ENCODE data around the gene RNFT2.
"Not testable (repeated sequence)": the region's sequence is repeated elsewhere in the genome, so short reads cannot be mapped to it uniquely, and the experiment has no call there.

The RNFT2 gene

GRCh38 chr12:116727261-116727660 lies 10.9 kb upstream of the RNFT2 start:
- H3K4me1 ChIP-seq = peaks cover 0 to 18% (median 13%) of the 10 kb centered on the region in 10 experiments; a peak in 14 of 20 replicates
- no peaks in the 10 kb centered on the region for H3K9me3 ChIP-seq (replicated peaks in 1 of 11)
- no peak overlapping the region for H3K9ac ChIP-seq
- no peak for TF ChIP-seq Cebpa-rat (IDR thresholded peaks at IDR 0.05)
- peaks cover 36 to 99% (median 74%) of the 10 kb centered on the region in 11 experiments; a peak in 21 of 22 replicates for H4K20me1 ChIP-seq
- H3K27me3 ChIP-seq = no peaks in the 10 kb centered on the region
- no peak overlapping the region for H3K4me3 ChIP-seq
- H3K27ac ChIP-seq = no peak overlapping the region
- H3K36me3 ChIP-seq = peaks cover 20 to 64% (median 40%) of the 10 kb centered on the region in 11 experiments
- H3K4me2 ChIP-seq = no peak overlapping the region

GRCh38 chr12:116727891-116728290 lies 10.2 kb upstream of the RNFT2 start:
- no peak overlapping the region for H3K4me3 ChIP-seq
- no peak overlapping the region for H3K27ac ChIP-seq
- no peak for TF ChIP-seq Cebpa-rat (IDR thresholded peaks at IDR 0.05)
- peaks cover 17 to 62% (median 40%) of the 10 kb centered on the region in 11 experiments for H3K36me3 ChIP-seq
- no peak overlapping the region for H3K4me2 ChIP-seq
- H3K9ac ChIP-seq = no peak overlapping the region
- H4K20me1 ChIP-seq = peaks cover 41 to 100% (median 77%) of the 10 kb centered on the region in 11 experiments; a peak in 21 of 22 replicates
- no peaks in the 10 kb centered on the region for H3K27me3 ChIP-seq
- H3K9me3 ChIP-seq (replicated peaks in 1 of 11) = no peaks in the 10 kb centered on the region
- peaks cover 0 to 18% (median 13%) of the 10 kb centered on the region in 10 experiments; a peak in 14 of 20 replicates for H3K4me1 ChIP-seq

GRCh38 chr12:116731801-116732200 lies 6.3 kb upstream of the RNFT2 start:
- no peak for TF ChIP-seq Cebpa-rat (IDR thresholded peaks at IDR 0.05)
- Histone ChIP-seq H3K9me3 (replicated peaks in 1 of 11) (no peaks in the 10 kb centered on the region), H3K4me1 (peaks cover 4 to 9% (median 8%) of the 10 kb centered on the region in 10 experiments), H4K20me1 (peaks cover 38 to 100% (median 82%) of the 10 kb centered on the region in 11 experiments; a peak in 21 of 22 replicates), H3K9ac (no peak overlapping the region), H3K27me3 (no peaks in the 10 kb centered on the region), H3K4me2 (no peak overlapping the region), H3K27ac (no peak overlapping the region), H3K36me3 (peaks cover 29 to 79% (median 55%) of the 10 kb centered on the region in 11 experiments), H3K4me3 (no peak overlapping the region)

GRCh38 chr12:116734156-116734768 lies 3.9 kb upstream of the RNFT2 start:
- peaks cover 27 to 84% (median 63%) of the 10 kb centered on the region in 11 experiments; a peak in 21 of 22 replicates for H4K20me1 ChIP-seq
- no peak overlapping the region for H3K4me2 ChIP-seq
- no peak overlapping the region for H3K27ac ChIP-seq
- TF ChIP-seq Cebpa-rat (IDR thresholded peaks at IDR 0.05) = no peak
- H3K4me1 ChIP-seq = peaks cover 17 to 22% (median 20%) of the 10 kb centered on the region in 10 experiments
- no peaks in the 10 kb centered on the region for H3K27me3 ChIP-seq
- peaks cover 29 to 62% (median 48%) of the 10 kb centered on the region in 11 experiments for H3K36me3 ChIP-seq
- no peak overlapping the region for H3K9ac ChIP-seq
- H3K9me3 ChIP-seq (replicated peaks in 1 of 11) = no peaks in the 10 kb centered on the region
- no peak overlapping the region for H3K4me3 ChIP-seq

- TF ChIP-seq Cebpa-rat (IDR thresholded peaks at IDR 0.05) = no peak
- no peak overlapping the region for H3K4me3 ChIP-seq
Observed at GRCh38 chr12:116735084-116735483, 3.0 kb upstream of the RNFT2 start.

GRCh38 chr12:116735951-116736599 lies 2.0 kb upstream of the RNFT2 start:
- H4K20me1 ChIP-seq = peaks cover 20 to 65% (median 54%) of the 10 kb centered on the region in 11 experiments; a peak in 21 of 22 replicates
- H3K27ac ChIP-seq = no peak overlapping the region
- H3K4me3 ChIP-seq = peak overlapping the region; percentile 91 to 99 (median 96); a peak in 19 of 20 replicates
- H3K9ac ChIP-seq = peak overlapping the region in 9 of 11 experiments; percentile 90 to 95 (median 91); a peak in 14 of 22 replicates
- H3K4me1 ChIP-seq = peaks cover 17 to 24% (median 20%) of the 10 kb centered on the region in 10 experiments
- peak overlapping the region; percentile 91 to 100 (median 97) for H3K4me2 ChIP-seq
- no peaks in the 10 kb centered on the region for H3K27me3 ChIP-seq
- no peaks in the 10 kb centered on the region for H3K9me3 ChIP-seq (replicated peaks in 1 of 11)
- peaks cover 26 to 52% (median 38%) of the 10 kb centered on the region in 11 experiments for H3K36me3 ChIP-seq
- TF ChIP-seq Cebpa-rat (IDR thresholded peaks at IDR 0.05) = no peak

More at GRCh38 chr12:116735084-116735483, 3.0 kb upstream of the RNFT2 start:
- H3K36me3 ChIP-seq = peaks cover 29 to 54% (median 46%) of the 10 kb centered on the region in 11 experiments
- no peak overlapping the region for H3K9ac ChIP-seq
- H3K27me3 ChIP-seq = no peaks in the 10 kb centered on the region
- H4K20me1 ChIP-seq = peaks cover 23 to 75% (median 61%) of the 10 kb centered on the region in 11 experiments; a peak in 21 of 22 replicates
- H3K4me2 ChIP-seq = no peak overlapping the region
- H3K27ac ChIP-seq = no peak overlapping the region
- H3K4me1 ChIP-seq = peaks cover 17 to 24% (median 20%) of the 10 kb centered on the region in 10 experiments
- no peaks in the 10 kb centered on the region for H3K9me3 ChIP-seq (replicated peaks in 1 of 11)

- Histone ChIP-seq H3K27ac (peak overlapping the region; percentile 74 to 91 (median 85)), H3K4me1 (peaks cover 17 to 24% (median 20%) of the 10 kb centered on the region in 10 experiments), H3K9me3 (replicated peaks in 1 of 11) (no peaks in the 10 kb centered on the region), H4K20me1 (peaks cover 9 to 54% (median 43%) of the 10 kb centered on the region in 11 experiments; a peak in 21 of 22 replicates), H3K9ac (peak overlapping the region; percentile 87 to 95 (median 90)), H3K4me2 (peak overlapping the region; percentile 91 to 100 (median 97)), H3K36me3 (peaks cover 21 to 42% (median 30%) of the 10 kb centered on the region in 11 experiments), H3K4me3 (peak overlapping the region; percentile 91 to 99 (median 96)), H3K27me3 (no peaks in the 10 kb centered on the region)
- no peak for TF ChIP-seq Cebpa-rat (IDR thresholded peaks at IDR 0.05)
Observed at GRCh38 chr12:116736962-116737773, 947 bp upstream of the RNFT2 start.

GRCh38 chr12:116739381-116739887 lies 1.3 kb downstream of the RNFT2 start:
- peaks cover 17 to 29% (median 22%) of the 10 kb centered on the region in 10 experiments for H3K4me1 ChIP-seq
- H3K9me3 ChIP-seq (replicated peaks in 1 of 11) = no peaks in the 10 kb centered on the region
- H3K9ac ChIP-seq = no peak overlapping the region
- H3K4me3 ChIP-seq = no peak overlapping the region
- peaks cover 0 to 32% (median 25%) of the 10 kb centered on the region in 11 experiments; a peak in 18 of 22 replicates for H4K20me1 ChIP-seq
- TF ChIP-seq Cebpa-rat (IDR thresholded peaks at IDR 0.05) = no peak
- peaks cover 7 to 19% (median 10%) of the 10 kb centered on the region in 11 experiments for H3K36me3 ChIP-seq
- no peaks in the 10 kb centered on the region for H3K27me3 ChIP-seq
- H3K27ac ChIP-seq = no peak overlapping the region
- H3K4me2 ChIP-seq = peak overlapping the region in 4 of 11 experiments; percentile 86 to 93 (median 89); a peak in 5 of 22 replicates

GRCh38 chr12:116742787-116743186 lies 4.7 kb downstream of the RNFT2 start:
- not testable (repeated sequence) for H3K36me3 ChIP-seq; H3K9me3 ChIP-seq (replicated peaks in 1 of 11); H4K20me1 ChIP-seq; H3K27ac ChIP-seq; H3K27me3 ChIP-seq; H3K9ac ChIP-seq; H3K4me2 ChIP-seq; H3K4me3 ChIP-seq
- H3K4me1 ChIP-seq = peaks cover 5 to 19% (median 10%) of the 10 kb centered on the region in 10 experiments; a peak in 19 of 20 replicates
